ENCODE results near the gene LANCL2.
"Not testable (repeated sequence)": the region's sequence is repeated elsewhere in the genome, so short reads cannot be mapped to it uniquely, and the experiment has no call there.

LANCL2 gene

GRCh38 chr7:55365205-55365674 is at the start of gene LANCL2:
Gene LANCL2 (plus strand): TSS chr7:55365337. CDS start chr7:55366026, 689 bp downstream.
- DNase-seq: peak; percentile 78

GRCh38 chr7:55325371-55325792 is 39.8 kb upstream of the LANCL2 start:
- no peak for DNase-seq

- no peak for DNase-seq
Measured at GRCh38 chr7:55326081-55326835, 38.9 kb upstream of the LANCL2 start.

GRCh38 chr7:55326945-55327626 is 38.1 kb upstream of the LANCL2 start:
- no peak for DNase-seq

- no peak for DNase-seq
Measured at GRCh38 chr7:55335151-55335550, 30.0 kb upstream of the LANCL2 start.

GRCh38 chr7:55335786-55336185 is 29.4 kb upstream of the LANCL2 start:
- no peak for DNase-seq

GRCh38 chr7:55336540-55336939 is 28.6 kb upstream of the LANCL2 start:
- DNase-seq: no peak

GRCh38 chr7:55339033-55340000 is 25.8 kb upstream of the LANCL2 start:
- no peak for DNase-seq

GRCh38 chr7:55342216-55342871 is 22.8 kb upstream of the LANCL2 start:
- no peak for DNase-seq

GRCh38 chr7:55343002-55343781 is 21.9 kb upstream of the LANCL2 start:
- no peak for DNase-seq

- no peak for DNase-seq
Measured at GRCh38 chr7:55343860-55344606, 21.1 kb upstream of the LANCL2 start.

GRCh38 chr7:55344840-55345239 is 20.3 kb upstream of the LANCL2 start:
- no peak for DNase-seq

GRCh38 chr7:55345292-55345691 is 19.8 kb upstream of the LANCL2 start:
- DNase-seq: no peak

- no peak for DNase-seq
Measured at GRCh38 chr7:55348502-55348901, 16.6 kb upstream of the LANCL2 start.

- no peak for DNase-seq
Measured at GRCh38 chr7:55349121-55349520, 16.0 kb upstream of the LANCL2 start.

- DNase-seq: no peak
Measured at GRCh38 chr7:55350281-55350680, 14.9 kb upstream of the LANCL2 start.

GRCh38 chr7:55351263-55351662 is 13.9 kb upstream of the LANCL2 start:
- no peak for DNase-seq

- DNase-seq: not testable (repeated sequence)
Measured at GRCh38 chr7:55352947-55353273, 12.2 kb upstream of the LANCL2 start.

- DNase-seq: no peak
Measured at GRCh38 chr7:55360486-55360885, 4.7 kb upstream of the LANCL2 start.

GRCh38 chr7:55361560-55361959 is 3.6 kb upstream of the LANCL2 start:
- no peak for DNase-seq

GRCh38 chr7:55362927-55363326 is 2.2 kb upstream of the LANCL2 start:
- DNase-seq: no peak

Measured in NCI-H510A treated with DMSO at 0.1 percent for 48 hours (cell line).